Activated CD8-positive, alpha-beta memory T cell treated with anti-CD3 and anti-CD28 coated beads, Interleukin-2, amount 50 U/mL, for 1 hour (primary cell): ENCODE results near the gene DAND5.
"Not testable (repeated sequence)": the region's sequence is repeated elsewhere in the genome, so short reads cannot be mapped to it uniquely, and the experiment has no call there.

Source experiments
- DNase-seq: peaks from one replicate; pipeline ENCODE4 v3.0.0-alpha.2; 2020; ENCODE audit errors: extremely low read depth

DAND5 gene

GRCh38 chr19:12945479-12946091, 23.8 kb upstream of the DAND5 start, which contains the start of gene RAD23A:
RAD23A (plus strand) TSS chr19:12945862; CDS start chr19:12945949, 87 bp downstream.
- peak; percentile 96 for DNase-seq

DNA sequence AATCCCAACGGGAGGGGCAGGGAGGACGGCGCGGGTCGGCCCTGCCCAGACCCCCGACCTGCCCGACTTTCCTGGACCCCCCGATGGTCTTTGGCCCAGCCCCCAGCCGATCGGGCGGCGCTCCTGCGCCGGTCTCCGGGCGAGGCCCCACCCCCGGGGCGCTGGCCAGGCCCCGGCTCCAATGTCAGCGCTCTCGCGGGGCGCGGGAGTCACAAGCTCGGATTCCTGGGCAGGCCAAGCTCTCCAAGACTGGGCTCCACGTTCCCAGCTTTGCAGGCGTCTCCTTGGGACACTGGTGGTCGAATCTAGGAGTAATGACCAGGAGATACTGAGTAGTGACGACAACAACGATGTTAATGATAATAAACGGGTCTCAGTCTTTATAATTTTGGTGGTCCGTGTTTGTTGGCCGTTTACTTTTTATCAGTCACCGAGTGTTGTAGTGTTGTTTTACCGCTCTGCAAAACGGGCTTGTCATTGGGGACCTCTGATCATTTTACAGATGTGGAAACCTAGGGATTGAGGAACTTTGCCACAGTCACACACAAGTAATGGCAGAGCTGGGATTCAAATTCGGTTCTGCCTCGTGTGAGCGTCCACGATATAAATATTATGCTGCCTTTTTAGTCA, 23.2 kb upstream of the DAND5 start:
- no peak for DNase-seq

- DNase-seq: no peak
These were observed 22.5 kb upstream of the DAND5 start for GRCh38 chr19:12946731-12947496.

GRCh38 chr19:12947702-12948611, 21.4 kb upstream of the DAND5 start:
- DNase-seq: no peak

- no peak for DNase-seq
These were observed 20.6 kb upstream of the DAND5 start for GRCh38 chr19:12948612-12949362.

DNA sequence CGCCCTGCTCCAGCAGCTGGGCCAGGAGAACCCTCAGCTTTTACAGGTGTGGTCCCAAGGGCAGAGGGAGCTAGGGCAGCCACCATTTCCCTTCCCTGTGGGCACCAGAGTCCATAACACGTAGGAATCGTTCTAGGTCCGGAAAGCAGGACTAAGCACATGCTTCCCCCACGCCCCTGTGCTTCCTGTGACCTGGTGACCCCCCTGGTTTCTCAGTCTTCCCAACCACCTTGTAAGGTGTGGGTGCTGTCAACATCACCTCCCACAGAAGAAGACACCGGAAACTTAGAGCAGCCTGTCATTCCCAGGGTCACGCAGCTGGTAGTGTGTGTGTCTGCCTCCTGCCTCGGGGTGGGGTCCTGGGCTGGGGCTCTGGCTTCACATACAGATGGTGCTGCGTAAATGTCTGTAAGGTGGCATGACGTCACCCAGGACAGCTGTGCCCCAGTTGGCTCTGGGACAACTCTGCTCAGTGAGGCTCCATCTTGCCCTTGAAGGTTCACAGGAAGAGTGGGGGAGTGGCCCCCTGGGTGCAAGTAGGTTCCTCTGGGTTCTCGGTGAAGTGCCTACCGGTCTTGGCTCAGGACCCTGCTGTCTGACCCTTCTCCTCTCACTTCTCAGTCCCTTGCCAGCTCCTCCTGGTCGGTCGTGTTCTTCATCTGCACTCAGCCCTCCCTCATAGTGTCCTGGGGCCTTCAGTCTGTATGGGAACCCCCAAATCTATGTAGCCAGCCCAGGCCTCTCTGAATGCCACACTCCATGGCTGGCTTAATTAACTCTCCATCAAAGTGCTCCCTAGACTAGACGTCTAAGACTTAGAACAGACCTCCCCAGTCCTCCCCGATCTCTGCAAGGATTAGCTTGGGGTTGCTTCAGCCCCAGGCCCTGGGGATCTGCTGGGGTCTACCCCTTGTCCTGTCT, 19.8 kb upstream of the DAND5 start:
- DNase-seq: no peak

DNA sequence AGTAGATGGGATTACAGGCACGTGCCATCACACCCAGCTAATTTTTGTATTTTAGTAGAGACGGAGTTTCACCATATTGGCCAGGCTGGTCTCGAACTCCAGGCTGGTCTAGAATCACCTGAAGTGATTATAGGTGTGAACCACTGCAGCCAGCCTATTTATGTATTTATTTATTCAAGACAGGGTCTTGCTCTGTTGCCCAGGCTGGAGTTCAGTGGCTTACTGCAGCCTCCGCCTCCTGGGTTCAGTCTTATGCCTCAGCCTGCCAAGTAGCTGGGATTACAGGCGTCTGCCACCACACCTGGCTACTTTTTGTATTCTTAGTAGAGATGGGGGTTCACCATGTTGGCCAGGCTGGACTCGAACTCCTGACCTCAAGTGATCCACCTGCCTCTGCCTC, 17.3 kb upstream of the DAND5 start:
- DNase-seq: not testable (repeated sequence)

GRCh38 chr19:12952488-12953137, 16.8 kb upstream of the DAND5 start:
- DNase-seq: no peak

GRCh38 chr19:12953138-12953798, 16.1 kb upstream of the DAND5 start:
- no peak for DNase-seq

DNA sequence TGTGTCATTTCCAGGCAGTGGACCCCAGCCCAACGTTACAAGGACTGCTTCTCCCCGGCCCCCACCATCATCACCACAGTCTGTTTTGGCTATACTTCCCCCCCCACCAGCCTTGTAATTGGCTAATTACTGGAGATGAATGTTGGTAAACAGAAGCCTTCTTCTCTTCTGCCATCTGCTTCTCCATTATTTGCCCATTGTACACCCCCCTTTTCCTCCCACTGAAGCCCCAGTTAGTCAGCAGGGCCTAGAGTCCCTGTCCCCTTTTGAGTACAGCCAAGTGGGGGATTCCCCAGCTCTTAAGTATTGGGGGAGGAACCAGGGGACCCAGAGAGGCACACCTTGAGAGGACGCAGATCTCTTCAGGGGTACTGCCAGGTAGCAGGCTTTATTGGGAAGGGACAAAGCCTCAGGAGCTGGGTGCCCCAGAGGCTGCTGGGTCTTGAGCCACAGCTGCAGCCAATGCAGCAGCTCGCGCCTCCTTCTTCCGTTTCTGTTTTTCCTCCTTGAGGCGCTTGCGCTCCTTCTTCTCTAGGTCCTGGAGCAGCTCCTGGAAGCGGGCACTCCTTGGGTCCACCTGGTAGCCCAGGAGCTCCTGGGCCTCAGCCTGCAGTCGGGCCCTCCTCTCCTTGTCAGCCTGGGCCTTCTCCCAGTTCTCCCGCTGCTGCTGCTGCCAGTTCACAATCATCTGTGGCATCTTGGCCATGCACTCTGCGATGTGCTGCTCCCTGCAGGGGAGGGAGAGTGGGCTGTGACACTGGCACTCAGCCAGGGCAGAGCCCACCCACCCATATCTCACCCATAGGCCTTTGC, 15.4 kb upstream of the DAND5 start:
- no peak for DNase-seq

GRCh38 chr19:12954612-12954962, 14.8 kb upstream of the DAND5 start:
- no peak for DNase-seq

- DNase-seq: not testable (repeated sequence)
These were observed 13.8 kb upstream of the DAND5 start for GRCh38 chr19:12955575-12955974.

DNA sequence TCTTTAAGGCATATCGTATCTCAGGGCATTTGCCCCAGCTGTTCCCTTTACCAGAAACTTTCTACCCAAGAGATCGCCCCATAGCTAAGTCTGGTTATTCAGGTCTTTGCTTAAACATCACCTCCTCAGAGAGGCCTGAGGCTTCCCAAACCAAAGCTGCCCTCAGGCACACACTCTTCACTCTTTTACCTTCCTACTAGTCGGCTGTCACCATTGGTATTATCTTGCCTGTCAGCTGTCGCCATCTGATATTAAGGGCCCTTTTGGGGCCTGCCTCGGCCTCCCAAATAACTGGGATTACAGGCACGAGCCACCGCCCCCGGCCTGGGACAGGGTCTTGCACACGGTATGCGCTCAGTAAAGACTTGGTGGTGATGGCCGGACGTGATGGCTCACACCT, 13.4 kb upstream of the DAND5 start:
- DNase-seq: no peak

DNA sequence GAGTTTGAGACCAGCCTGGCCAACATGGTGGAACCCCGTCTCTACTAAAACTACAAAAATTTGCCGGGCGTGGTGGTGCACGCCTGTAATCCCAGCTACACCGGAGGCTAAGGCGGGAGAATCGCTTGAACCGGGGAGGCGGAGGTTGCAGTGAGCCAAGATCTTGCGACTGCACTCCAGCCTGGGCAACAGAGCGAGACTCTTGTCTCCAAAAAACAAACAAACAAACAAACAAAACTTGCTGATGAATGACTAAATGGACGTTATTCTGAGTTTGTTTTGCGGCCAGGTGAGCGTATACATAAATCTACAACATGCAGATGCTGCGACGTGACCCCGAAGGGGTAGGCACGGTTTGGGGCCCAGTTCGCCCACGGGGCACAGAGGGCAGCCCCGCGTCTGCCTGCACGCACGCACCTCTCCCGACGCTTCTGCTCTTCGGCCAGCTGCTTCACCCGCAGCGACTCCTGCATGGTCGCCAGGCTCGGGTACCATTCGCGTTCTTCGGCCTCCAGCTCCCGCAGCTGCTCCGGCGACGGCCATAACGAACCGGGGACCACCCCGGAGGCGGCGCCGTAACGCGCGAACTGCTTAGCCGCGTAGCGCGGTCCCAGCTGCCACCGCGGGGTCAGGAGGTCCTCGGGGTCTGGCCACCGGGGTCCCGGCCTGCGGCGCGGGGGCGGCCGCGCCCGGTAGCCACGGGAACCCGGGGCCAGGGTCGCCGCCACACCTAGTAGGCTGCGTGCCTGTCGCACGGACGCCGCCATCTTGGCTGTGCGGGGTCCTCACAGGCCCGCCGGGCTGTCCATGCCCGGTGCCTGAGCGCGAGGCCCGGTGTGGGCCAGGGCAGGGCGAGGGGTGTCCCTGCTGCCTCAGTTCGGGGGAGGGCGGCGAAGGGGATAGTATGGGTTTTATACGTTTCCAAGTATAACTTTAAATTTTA, 12.7 kb upstream of the DAND5 start, which contains the start of gene GADD45GIP1:
GADD45GIP1 (minus strand) TSS at position 778 of the 943 bp plus-strand sequence; CDS start at position 767, 11 bp downstream.
- peak; percentile 40 for DNase-seq

- DNase-seq: not testable (repeated sequence)
These were observed 11.9 kb upstream of the DAND5 start for GRCh38 chr19:12957389-12957952.

GRCh38 chr19:12959481-12959880, 9.9 kb upstream of the DAND5 start:
- DNase-seq: no peak
